ENCODE data around the gene TTC7B. TPM values are rescaled to one million over a fixed set of nuclear protein-coding genes. Genes with fewer than 3 reads are reported as not detected.
A peak's percentile ranks its signal among the peaks of the same experiment; 100 is the strongest.

TTC7B gene
- polyA plus RNA-seq, 1 donor (not counting 4 experiments of a cell fraction or from before 2014, with no cell fraction given), result 21.4 TPM

- no peaks in the 10 kb centered on the region for H3K36me3 ChIP-seq (ENCODE audit: control insufficient read depth in 2 of 2, extremely low read depth in 1 of 2, insufficient read depth in 2 of 2, low read length in 2 of 2)
- H3K9me1 ChIP-seq (ENCODE audit: control insufficient read depth, extremely low read depth, insufficient read depth, low read length), result no peaks in the 10 kb centered on the region
- DNase-seq (ENCODE audit: low read depth, low spot score), result no peak
- peaks cover 28% of the 10 kb centered on the region for H3K4me1 ChIP-seq (ENCODE audit: control insufficient read depth, extremely low read depth, insufficient read depth, low read length)
- TF ChIP-seq CTCF (optimal IDR thresholded peaks at IDR 0.05 in 1 of 3, IDR thresholded peaks at IDR 0.05 in 1 of 3, conservative IDR thresholded peaks at IDR 0.05 in 1 of 3; ENCODE audit: extremely low read depth in 1 of 3, insufficient read depth in 2 of 3, low read length in 3 of 3) (no peak), EZH2 (IDR thresholded peaks at IDR 0.05; ENCODE audit: low read length) (no peak)
- H3K4me2 ChIP-seq (ENCODE audit: control insufficient read depth, extremely low read depth, insufficient read depth, low read depth, low read length), result no peak overlapping the region
- no peak overlapping the region for H3K27ac ChIP-seq (ENCODE audit: control insufficient read depth, insufficient read depth, low read length)
- no peaks in the 10 kb centered on the region for H3K9me3 ChIP-seq (ENCODE audit: control insufficient read depth, low read depth, low read length)
- no peak for FAIRE-seq
- no peak overlapping the region for H3K9ac ChIP-seq (ENCODE audit: control insufficient read depth, extremely low read depth, insufficient read depth, low read length)
- H2AFZ ChIP-seq (ENCODE audit: control insufficient read depth, low read length), result no peak overlapping the region
- H4K20me1 ChIP-seq (ENCODE audit: control insufficient read depth, extremely low read depth, insufficient read depth, low read length), result no peaks in the 10 kb centered on the region
- H3K4me3 ChIP-seq (ENCODE audit: control insufficient read depth in 2 of 3, extremely low read depth in 1 of 3, insufficient read depth in 2 of 3, low read depth in 1 of 3, low read length in 3 of 3), result no peak overlapping the region
- H3K79me2 ChIP-seq (ENCODE audit: control insufficient read depth, insufficient read depth, low read length), result no peaks in the 10 kb centered on the region
- no peaks in the 10 kb centered on the region for H3K27me3 ChIP-seq (ENCODE audit: control insufficient read depth, extremely low read depth, insufficient read depth, low read length)
- dilution Hi-C loops (cut with MboI; ENCODE audit: extremely low pct_ligation_motif_present, low sequenced_read_pairs), result no loop called here
Measured at GRCh38 chr14:90848944-90849731, 32.9 kb upstream of the TTC7B start.

- H4K20me1 ChIP-seq (ENCODE audit: control insufficient read depth, extremely low read depth, insufficient read depth, low read length), result no peaks in the 10 kb centered on the region
- no peaks in the 10 kb centered on the region for H3K36me3 ChIP-seq (ENCODE audit: control insufficient read depth in 2 of 2, extremely low read depth in 1 of 2, insufficient read depth in 2 of 2, low read length in 2 of 2)
- no peak overlapping the region for H3K4me3 ChIP-seq (ENCODE audit: control insufficient read depth in 2 of 3, extremely low read depth in 1 of 3, insufficient read depth in 2 of 3, low read depth in 1 of 3, low read length in 3 of 3)
- H3K79me2 ChIP-seq (ENCODE audit: control insufficient read depth, insufficient read depth, low read length), result no peaks in the 10 kb centered on the region
- FAIRE-seq (peak; percentile 70), DNase-seq (ENCODE audit: low read depth, low spot score) (peak; percentile 48)
- no peaks in the 10 kb centered on the region for H3K9me1 ChIP-seq (ENCODE audit: control insufficient read depth, extremely low read depth, insufficient read depth, low read length)
- H3K27me3 ChIP-seq (ENCODE audit: control insufficient read depth, extremely low read depth, insufficient read depth, low read length), result no peaks in the 10 kb centered on the region
- H3K27ac ChIP-seq (ENCODE audit: control insufficient read depth, insufficient read depth, low read length), result peak overlapping the region; percentile 38
- no peaks in the 10 kb centered on the region for H3K9me3 ChIP-seq (ENCODE audit: control insufficient read depth, low read depth, low read length)
- peaks cover 28% of the 10 kb centered on the region for H3K4me1 ChIP-seq (ENCODE audit: control insufficient read depth, extremely low read depth, insufficient read depth, low read length)
- peak overlapping the region; percentile 28 for H3K4me2 ChIP-seq (ENCODE audit: control insufficient read depth, extremely low read depth, insufficient read depth, low read depth, low read length)
- H3K9ac ChIP-seq (ENCODE audit: control insufficient read depth, extremely low read depth, insufficient read depth, low read length), result no peak overlapping the region
- TF ChIP-seq EZH2 (IDR thresholded peaks at IDR 0.05; ENCODE audit: low read length), result no peak
- no peak for TF ChIP-seq CTCF (optimal IDR thresholded peaks at IDR 0.05 in 1 of 3, IDR thresholded peaks at IDR 0.05 in 1 of 3, conservative IDR thresholded peaks at IDR 0.05 in 1 of 3; ENCODE audit: extremely low read depth in 1 of 3, insufficient read depth in 2 of 3, low read length in 3 of 3)
- H2AFZ ChIP-seq (ENCODE audit: control insufficient read depth, low read length), result no peak overlapping the region
- dilution Hi-C loops (cut with MboI; ENCODE audit: extremely low pct_ligation_motif_present, low sequenced_read_pairs), result no loop called here
Measured at GRCh38 chr14:90846511-90846910, 30.3 kb upstream of the TTC7B start.

Measured in keratinocyte (primary cell).